H1 (cell line): ENCODE results near the gene COL20A1. TPM values are rescaled to one million over a fixed set of nuclear protein-coding genes. Genes with fewer than 3 reads are reported as not detected.

Experiments used
- ASH2L ChIP-seq: fragments of 200-600, 300-600 bp; sonication (generic); IDR thresholded peaks from one replicate; pipeline ENCODE4 v1.7.1; 2017; ENCODE audit warnings: low read length
- CHD2 ChIP-seq: IDR thresholded peaks from 2 replicates; pipeline ENCODE4 v1.6.1; 2012; ENCODE audit warnings: low read length, improper control_type of control experiment
- FOSL1 ChIP-seq: IDR thresholded peaks from 2 replicates; pipeline ENCODE4 v1.6.1; 2011; ENCODE audit warnings: mild to moderate bottlenecking, low read depth, low read length, moderate library complexity; ENCODE audit not compliant: insufficient read depth
- KDM5A ChIP-seq: fragments of 200-600 bp; IDR thresholded peaks from 2 replicates; pipeline ENCODE4 v1.7.1; 2012; ENCODE audit warnings: mild to moderate bottlenecking, low read length, inconsistent platforms, mixed read lengths
- polyA plus RNA-seq, 7 experiments: library from polyadenylated mRNA; depleted of rRNA in 3 of 7; stranded (reverse) in 5 of 7; unstranded in 2 of 7; fragments of >200 nt in 5 of 7; fragments of 200-250 nt in 2 of 7; gene quantifications; 1 replicate in 5 of 7; 2 replicates in 1 of 7; 4 replicates in 1 of 7; pipeline versions ENCODE4 v1.2.1 to v1.2.3, GENCODE V29; 2011 to 2013; ENCODE audit warnings: missing spikeins in 2 of 7, mixed read lengths in 2 of 7
- total RNA-seq: library from RNA; stranded (reverse); fragmentation: NEBNext Ultra II Directional; extraction: Animal tissue kit (Norgen Biotek cat#: 25700); gene quantifications from 2 replicates; pipeline ENCODE4 v1.2.1, GENCODE V29; 2021
- TF ChIP-seq, protein P1 (sequence below): IDR thresholded peaks from 2 replicates; pipeline ENCODE4 v1.6.1; 2012; ENCODE audit warnings: inconsistent platforms

The COL20A1 gene
- total and polyA plus RNA-seq, 2 of the 8 experiments (the other 6 are each of a cell fraction or from before 2014, with no cell fraction given), result 0.19 to 0.21 TPM

DNA sequence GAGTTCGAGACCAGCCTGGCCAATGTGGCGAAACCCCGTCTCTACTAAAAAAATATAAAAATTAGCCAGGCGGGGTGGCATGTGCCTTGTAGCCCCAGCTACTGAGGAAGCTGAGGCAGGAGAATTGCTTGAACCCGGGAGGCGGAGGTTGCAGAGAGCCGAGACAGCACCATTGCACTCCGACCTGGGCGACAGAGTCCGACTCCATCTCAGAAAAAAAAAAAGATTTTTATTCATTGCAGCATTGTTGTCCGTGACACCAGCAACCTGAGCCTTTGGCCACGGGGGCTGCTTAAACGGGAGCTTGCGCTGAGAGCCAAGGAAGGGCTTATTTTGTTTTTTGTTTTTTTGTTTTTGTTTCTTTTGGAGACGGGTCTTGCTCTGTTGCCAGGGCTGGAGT is 13.1 kb upstream of the COL20A1 start (continued):
- TF ChIP-seq ASH2L (no peak), FOSL1 (no peak), CHD2 (no peak), KDM5A (no peak)
- TF ChIP-seq, protein P1, sequence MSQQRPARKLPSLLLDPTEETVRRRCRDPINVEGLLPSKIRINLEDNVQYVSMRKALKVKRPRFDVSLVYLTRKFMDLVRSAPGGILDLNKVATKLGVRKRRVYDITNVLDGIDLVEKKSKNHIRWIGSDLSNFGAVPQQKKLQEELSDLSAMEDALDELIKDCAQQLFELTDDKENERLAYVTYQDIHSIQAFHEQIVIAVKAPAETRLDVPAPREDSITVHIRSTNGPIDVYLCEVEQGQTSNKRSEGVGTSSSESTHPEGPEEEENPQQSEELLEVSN, result no peak
